ENCODE data around the gene MCL1.

Gene MCL1

DNA sequence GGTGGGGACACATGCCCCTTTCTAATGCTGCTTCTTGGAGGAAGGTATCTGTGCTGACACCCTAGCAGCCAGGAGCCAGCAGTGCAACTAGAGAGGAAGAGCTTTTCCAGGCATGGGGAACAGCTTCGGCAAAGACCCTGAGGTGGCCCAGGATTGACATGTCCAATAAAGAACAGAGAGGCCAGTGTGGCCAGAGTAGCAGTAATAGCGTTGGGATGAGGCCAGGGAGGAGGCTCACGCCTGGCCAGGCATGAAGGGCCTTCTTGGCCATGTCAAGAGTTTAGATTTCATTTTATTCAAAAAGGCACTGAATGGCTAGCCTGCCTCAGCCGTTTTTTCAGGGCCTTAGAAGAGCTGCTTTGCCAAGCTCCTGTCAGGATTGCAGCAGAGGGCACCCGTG lies 46.5 kb downstream of the MCL1 start:
- ChIA-PET CTCF (interaction anchor here (0.5 to 2.4 kb wide), 11 partner anchors 10 to 674 kb away, joined by 3 to 15 read pairs (median 4); partner anchors contain the start of gene FALEC), POLR2A (ENCODE audit: low non-redundant PET) (no interaction called here)
- TF ChIP-seq, protein P1, sequence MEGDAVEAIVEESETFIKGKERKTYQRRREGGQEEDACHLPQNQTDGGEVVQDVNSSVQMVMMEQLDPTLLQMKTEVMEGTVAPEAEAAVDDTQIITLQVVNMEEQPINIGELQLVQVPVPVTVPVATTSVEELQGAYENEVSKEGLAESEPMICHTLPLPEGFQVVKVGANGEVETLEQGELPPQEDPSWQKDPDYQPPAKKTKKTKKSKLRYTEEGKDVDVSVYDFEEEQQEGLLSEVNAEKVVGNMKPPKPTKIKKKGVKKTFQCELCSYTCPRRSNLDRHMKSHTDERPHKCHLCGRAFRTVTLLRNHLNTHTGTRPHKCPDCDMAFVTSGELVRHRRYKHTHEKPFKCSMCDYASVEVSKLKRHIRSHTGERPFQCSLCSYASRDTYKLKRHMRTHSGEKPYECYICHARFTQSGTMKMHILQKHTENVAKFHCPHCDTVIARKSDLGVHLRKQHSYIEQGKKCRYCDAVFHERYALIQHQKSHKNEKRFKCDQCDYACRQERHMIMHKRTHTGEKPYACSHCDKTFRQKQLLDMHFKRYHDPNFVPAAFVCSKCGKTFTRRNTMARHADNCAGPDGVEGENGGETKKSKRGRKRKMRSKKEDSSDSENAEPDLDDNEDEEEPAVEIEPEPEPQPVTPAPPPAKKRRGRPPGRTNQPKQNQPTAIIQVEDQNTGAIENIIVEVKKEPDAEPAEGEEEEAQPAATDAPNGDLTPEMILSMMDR (conservative IDR thresholded peaks at IDR 0.05; ENCODE audit: low read depth): peak; percentile 39; the same call in 1 of the 2 replicates
- no peak for DNase-seq (ENCODE audit: low spot score)
- H3K27ac ChIP-seq: peak overlapping the region; percentile 93

DNA sequence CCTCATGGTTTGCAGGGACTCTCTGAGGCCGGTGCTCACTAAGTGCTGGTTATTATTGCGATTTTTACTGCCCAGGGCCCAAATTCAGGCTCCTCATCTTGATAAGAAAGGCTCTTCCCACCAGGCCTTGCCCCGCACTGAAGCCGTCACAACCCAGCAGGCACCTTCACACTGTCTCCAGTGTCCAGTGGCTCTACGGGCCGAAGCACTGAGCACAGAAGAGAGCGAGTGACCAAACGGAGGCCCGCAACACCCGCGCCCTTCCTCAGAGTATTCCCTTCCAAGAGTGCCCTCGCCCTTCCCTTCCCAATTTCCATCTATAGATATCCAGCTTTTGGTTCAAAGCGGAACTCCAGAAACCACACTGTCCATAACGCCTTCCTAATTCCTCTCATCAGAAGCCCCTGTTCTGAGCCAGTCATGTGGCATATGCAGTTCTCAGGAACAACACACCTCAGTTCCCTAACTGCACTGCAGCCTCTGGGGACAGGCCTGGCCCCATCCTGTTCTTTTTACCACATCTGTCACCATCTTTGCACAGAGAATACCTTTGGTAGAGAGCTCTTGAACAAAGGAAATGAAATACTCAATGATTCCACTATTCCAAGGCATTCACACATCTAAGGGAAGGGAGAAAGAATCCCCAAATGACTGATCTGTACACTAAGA lies 48.8 kb downstream of the MCL1 start:
- ChIA-PET POLR2A (ENCODE audit: low non-redundant PET) (no interaction called here), CTCF (interaction anchor here (0.6 to 1.2 kb wide), 2 partner anchors 30 to 37 kb away, joined by 3 read pairs; no protein-coding TSS in a partner anchor)
- H3K27ac ChIP-seq: peak overlapping the region; percentile 32
- TF ChIP-seq, protein P1 (conservative IDR thresholded peaks at IDR 0.05; ENCODE audit: low read depth): no peak
- no peak for DNase-seq (ENCODE audit: low spot score)

DNA sequence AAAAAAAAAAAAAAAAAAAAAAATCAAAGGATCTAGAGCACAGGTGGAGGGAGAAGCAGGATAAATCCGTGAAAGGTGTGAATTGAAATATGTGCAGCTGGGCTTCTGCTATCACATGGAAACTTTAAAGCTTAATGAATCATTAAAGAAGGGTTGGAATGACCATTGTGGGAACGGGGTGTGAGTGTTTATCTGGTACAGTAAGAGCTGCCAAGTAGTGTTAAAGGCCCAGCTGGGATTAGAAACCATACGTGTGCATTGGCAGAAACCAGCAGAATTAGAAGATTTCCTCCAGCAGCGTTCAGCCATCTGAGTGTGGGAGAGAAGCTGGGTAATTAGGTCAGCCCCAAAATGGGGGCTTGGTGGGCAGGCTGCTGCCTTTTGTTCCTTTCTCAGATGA lies 50.4 kb downstream of the MCL1 start:
- CTCF ChIA-PET: interaction anchor here (0.6 to 1.0 kb wide), 2 partner anchors 19 to 76 kb away, joined by 3 read pairs; no protein-coding TSS in a partner anchor
- POLR2A ChIA-PET (ENCODE audit: low non-redundant PET): interaction anchor here (1.0 kb wide), 1 partner anchor 19 kb away, joined by 3 read pairs; no protein-coding TSS in a partner anchor
- no peak for DNase-seq (ENCODE audit: low spot score)
- peak overlapping the region; percentile 59 for H3K27ac ChIP-seq
- TF ChIP-seq, protein P1 (conservative IDR thresholded peaks at IDR 0.05; ENCODE audit: low read depth): no peak

DNA sequence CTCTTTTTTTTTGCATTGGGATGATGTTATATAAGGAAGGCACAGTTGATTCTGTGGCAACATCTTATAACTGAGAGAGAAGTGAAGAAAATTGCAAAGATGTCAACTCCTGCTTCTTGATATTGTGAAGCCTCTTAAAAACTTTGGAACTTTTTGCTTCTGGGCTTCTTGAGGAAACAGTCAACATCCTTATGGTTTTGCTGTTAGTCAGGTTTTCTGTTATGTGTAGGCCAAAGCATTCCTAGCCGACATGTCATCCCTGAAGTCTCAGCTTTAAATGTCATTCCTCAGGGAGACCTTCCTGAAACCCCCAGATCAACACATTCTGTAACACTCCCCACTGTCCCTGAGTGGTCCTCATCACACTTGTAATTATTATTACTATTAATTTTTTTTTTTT lies 51.2 kb downstream of the MCL1 start:
- TF ChIP-seq, protein P1 (conservative IDR thresholded peaks at IDR 0.05; ENCODE audit: low read depth): no peak
- peak overlapping the region; percentile 59; the same call in 1 of the 2 replicates for H3K27ac ChIP-seq
- ChIA-PET POLR2A (ENCODE audit: low non-redundant PET) (interaction anchor here (1.0 kb wide), 1 partner anchor 20 kb away, joined by 3 read pairs; no protein-coding TSS in a partner anchor), CTCF (interaction anchor here (0.7 kb wide), 1 partner anchor 32 kb away, joined by 4 read pairs; no protein-coding TSS in a partner anchor)
- no peak for DNase-seq (ENCODE audit: low spot score)

DNA sequence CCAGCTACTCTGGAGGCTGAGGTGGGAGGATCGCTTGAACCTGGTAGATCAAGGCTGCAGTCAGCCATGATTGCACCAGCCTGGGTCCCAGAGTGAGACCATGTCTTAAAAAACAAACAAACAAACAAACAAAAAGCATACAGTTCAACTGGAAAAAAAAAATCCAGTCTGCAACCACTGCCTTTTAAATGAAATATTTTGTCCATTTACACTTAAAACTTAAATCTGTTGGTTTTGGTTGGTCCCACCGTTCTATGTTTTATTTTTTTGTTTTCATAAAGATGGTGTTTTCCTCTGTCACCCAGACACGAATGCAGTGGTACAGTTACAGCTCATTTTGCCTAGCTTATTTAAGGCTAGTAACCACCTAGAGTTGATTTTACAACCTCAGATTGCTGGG lies 54.1 kb downstream of the MCL1 start:
- ChIA-PET CTCF (no interaction called here), POLR2A (ENCODE audit: low non-redundant PET) (no interaction called here)
- TF ChIP-seq, protein P1 (conservative IDR thresholded peaks at IDR 0.05; ENCODE audit: low read depth): no peak
- H3K27ac ChIP-seq: no peak overlapping the region
- DNase-seq (ENCODE audit: low spot score): no peak
